RWPE1 (cell line): ENCODE data around the gene SPRR1B.

Experiments used
- CTCF ChIA-PET: fragments of 350-600 bp; sonication (Branson Sonifier 250); formaldehyde crosslinking; extraction: SDS; loops from one replicate; lab custom pipeline; 2021; lab: Yijun Ruan, JAX
- POLR2A ChIA-PET: fragments of 400-600 bp; formaldehyde crosslinking; extraction: SDS; loops from one replicate; lab custom pipeline; 2020; ENCODE audit warnings: antibody characterized with exemption; ENCODE audit not compliant: low non-redundant PET; lab: Yijun Ruan, JAX
- DNase-seq: peaks from one replicate; pipeline ENCODE4 v3.0.0; 2012; ENCODE audit warnings: low spot score
- H3K27ac ChIP-seq: fragments of 450-650 bp; 2 replicates; pipeline ENCODE4 v1.5.1; 2017
- CTCF ChIP-seq: fragments of 450-650 bp; conservative IDR thresholded peaks from 2 replicates; pipeline ENCODE4 v1.5.1; 2017; ENCODE audit warnings: low read depth, mild to moderate bottlenecking

The SPRR1B gene

GRCh38 chr1:152995842-152996241 is 35.2 kb upstream of the SPRR1B start:
- DNase-seq, result no peak

GRCh38 chr1:152996633-152997400 is 34.2 kb upstream of the SPRR1B start:
- POLR2A ChIA-PET, result no interaction called here
- no peak overlapping the region for H3K27ac ChIP-seq
- CTCF ChIA-PET, result interaction anchor here (0.6 kb wide), 1 partner anchor 504 kb away, joined by 3 read pairs; no protein-coding TSS in a partner anchor
- no peak for DNase-seq
- no peak for TF ChIP-seq CTCF

More at GRCh38 chr1:152995842-152996241, 35.2 kb upstream of the SPRR1B start:
- POLR2A ChIA-PET, result no interaction called here
- TF ChIP-seq CTCF, result no peak
- CTCF ChIA-PET, result interaction anchor here (0.6 kb wide), 1 partner anchor 12 kb away, joined by 3 read pairs; the partner anchor contains the start of gene SPRR1A
- no peak overlapping the region for H3K27ac ChIP-seq

GRCh38 chr1:152997901-152998300 is 33.1 kb upstream of the SPRR1B start:
- no peak for DNase-seq
- no peak for TF ChIP-seq CTCF
- ChIA-PET POLR2A (no interaction called here), CTCF (interaction anchor here (0.6 kb wide), 1 partner anchor 53 kb away, joined by 3 read pairs; no protein-coding TSS in a partner anchor)
- no peak overlapping the region for H3K27ac ChIP-seq

- POLR2A ChIA-PET, result no interaction called here
Measured at GRCh38 chr1:152998476-152998875, 32.5 kb upstream of the SPRR1B start.

GRCh38 chr1:152999818-153000217 is 31.2 kb upstream of the SPRR1B start:
- CTCF ChIA-PET, result no interaction called here
- no peak for DNase-seq
- H3K27ac ChIP-seq, result no peak overlapping the region
- POLR2A ChIA-PET, result no interaction called here
- TF ChIP-seq CTCF, result no peak

More at GRCh38 chr1:152998476-152998875, 32.5 kb upstream of the SPRR1B start:
- CTCF ChIA-PET, result interaction anchor here (0.6 kb wide), 1 partner anchor 53 kb away, joined by 3 read pairs; no protein-coding TSS in a partner anchor
- DNase-seq, result no peak
- TF ChIP-seq CTCF, result no peak
- H3K27ac ChIP-seq, result no peak overlapping the region

GRCh38 chr1:153000294-153000693 is 30.7 kb upstream of the SPRR1B start:
- ChIA-PET CTCF (interaction anchor here (0.6 kb wide), 1 partner anchor 122 kb away, joined by 4 read pairs; no protein-coding TSS in a partner anchor), POLR2A (no interaction called here)
- no peak for DNase-seq
- TF ChIP-seq CTCF, result no peak
- H3K27ac ChIP-seq, result no peak overlapping the region
